ENCODE data around the gene ARMH3.

DNA sequence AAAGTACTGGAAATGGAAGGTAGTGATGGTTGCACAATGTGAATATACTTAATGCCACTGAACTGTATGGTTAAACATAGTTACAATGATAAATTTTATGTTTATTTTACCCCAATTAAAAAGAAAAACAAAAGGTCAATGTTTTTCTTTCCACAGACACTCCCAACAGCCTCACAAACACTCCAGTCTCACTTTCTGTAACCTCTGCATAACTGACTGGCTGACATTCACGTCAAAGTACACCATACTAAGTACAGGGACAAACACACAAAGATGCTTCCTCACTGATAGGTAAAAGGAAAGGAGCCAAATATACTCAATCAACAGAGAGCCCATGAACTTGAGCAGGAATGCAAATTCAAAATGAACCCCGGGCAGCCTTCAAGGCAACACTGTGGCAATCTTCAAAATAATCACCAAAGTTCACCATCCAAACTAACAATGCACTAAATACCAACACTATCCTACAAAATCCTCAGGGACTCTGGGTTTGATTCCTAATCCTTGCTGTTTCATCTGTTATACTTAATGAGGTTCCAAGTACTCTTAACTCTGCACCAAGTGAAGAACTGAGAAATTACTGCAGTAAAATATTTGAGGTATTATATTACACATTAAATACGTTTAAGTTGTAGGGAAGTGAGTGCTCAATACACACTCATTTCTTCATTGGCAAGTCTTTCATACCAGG, 90.8 kb downstream of the ARMH3 start:
- TF ChIP-seq, protein P1, sequence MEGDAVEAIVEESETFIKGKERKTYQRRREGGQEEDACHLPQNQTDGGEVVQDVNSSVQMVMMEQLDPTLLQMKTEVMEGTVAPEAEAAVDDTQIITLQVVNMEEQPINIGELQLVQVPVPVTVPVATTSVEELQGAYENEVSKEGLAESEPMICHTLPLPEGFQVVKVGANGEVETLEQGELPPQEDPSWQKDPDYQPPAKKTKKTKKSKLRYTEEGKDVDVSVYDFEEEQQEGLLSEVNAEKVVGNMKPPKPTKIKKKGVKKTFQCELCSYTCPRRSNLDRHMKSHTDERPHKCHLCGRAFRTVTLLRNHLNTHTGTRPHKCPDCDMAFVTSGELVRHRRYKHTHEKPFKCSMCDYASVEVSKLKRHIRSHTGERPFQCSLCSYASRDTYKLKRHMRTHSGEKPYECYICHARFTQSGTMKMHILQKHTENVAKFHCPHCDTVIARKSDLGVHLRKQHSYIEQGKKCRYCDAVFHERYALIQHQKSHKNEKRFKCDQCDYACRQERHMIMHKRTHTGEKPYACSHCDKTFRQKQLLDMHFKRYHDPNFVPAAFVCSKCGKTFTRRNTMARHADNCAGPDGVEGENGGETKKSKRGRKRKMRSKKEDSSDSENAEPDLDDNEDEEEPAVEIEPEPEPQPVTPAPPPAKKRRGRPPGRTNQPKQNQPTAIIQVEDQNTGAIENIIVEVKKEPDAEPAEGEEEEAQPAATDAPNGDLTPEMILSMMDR (conservative IDR thresholded peaks at IDR 0.05 in 1 of 2, IDR thresholded peaks at IDR 0.05 in 1 of 2; ENCODE audit: extremely low read depth in 1 of 2, insufficient read depth in 1 of 2, low read depth in 1 of 2, low read length in 2 of 2): no peak
- no peak for TF ChIP-seq EZH2 (IDR thresholded peaks at IDR 0.05; ENCODE audit: borderline replicate concordance, low read length)

Data from mammary epithelial cell (primary cell).